Measurements from ENCODE around the gene FYB2.

Gene FYB2

DNA sequence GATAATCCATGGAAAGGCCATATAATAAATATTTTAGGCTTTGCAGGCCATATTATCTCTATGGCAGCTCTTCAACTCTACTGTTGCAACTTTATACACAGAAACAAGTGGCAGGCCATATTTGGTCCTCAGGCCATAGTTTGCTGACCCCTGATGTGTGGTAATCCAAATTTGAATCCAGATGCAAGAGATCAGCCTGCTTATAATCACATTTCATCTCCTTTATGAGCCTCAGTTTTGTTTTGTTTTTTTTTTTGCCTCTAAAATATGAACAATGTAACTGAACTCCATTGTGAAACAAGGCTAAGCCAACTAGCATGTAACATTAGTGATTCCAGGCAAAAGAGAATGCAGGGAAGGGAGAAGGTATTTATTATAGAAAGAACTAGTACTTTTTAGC, 92.5 kb downstream of the FYB2 start:
- no peak for DNase-seq (ENCODE audit: low read depth in 4 of 4, low spot score in 1 of 4)

DNA sequence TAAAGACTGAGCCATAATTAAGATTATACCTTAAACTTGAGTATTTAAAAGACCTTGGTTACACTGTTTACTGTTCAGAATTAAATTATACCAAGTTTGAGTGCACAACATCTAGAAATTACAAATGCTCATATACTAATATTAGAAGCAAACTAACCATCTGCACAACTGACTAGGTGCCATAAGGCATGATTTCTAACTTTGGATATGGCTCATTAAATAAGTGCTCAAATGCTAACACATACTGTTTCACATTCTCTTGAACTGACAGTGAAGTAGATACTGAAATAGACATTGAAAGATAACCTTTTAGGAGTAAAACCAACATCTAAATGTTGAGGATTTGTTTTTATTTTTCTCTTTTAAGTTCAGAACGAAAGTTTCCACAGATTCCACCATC, 100.0 kb downstream of the FYB2 start:
- no peak for DNase-seq (ENCODE audit: low read depth in 4 of 4, low spot score in 1 of 4)

DNA sequence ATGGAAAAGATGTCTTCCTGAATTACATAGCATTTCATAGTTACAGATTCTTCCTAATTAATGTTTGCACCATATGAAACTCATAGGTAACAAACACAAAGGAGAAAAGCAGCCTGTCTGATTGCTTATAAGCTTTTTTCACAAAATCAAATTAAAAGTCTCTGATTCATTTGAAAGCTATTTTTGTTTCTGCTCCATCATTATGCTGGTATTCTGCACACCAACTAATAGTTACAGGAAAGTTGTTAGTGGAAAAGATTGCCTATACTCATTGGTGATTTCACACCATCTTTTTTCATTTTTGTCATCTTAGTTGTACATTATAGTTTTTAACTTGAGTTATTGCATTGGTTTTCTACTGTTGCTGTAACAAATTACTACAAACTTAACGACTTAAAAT, 104.0 kb downstream of the FYB2 start:
- DNase-seq (ENCODE audit: low read depth in 4 of 4, low spot score in 1 of 4): no peak

DNA sequence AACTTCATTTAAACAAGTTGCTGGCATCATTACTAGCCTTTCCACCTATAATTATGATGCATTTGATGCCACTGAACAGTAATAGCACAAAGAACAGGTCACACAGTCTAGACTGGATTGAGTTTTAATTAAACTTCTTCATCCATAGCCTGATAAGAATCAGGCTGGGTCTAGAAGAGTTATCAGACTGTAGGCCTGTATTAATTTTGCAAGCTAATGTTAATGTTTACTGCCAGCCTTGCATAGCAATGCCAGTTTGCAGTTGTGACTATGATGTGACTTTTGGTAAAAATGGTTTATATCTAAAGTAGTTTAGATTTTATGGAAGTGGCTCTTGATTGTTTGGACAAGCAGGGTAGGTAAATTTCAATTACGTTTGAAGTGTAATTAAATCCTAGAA, 106.1 kb downstream of the FYB2 start:
- DNase-seq (ENCODE audit: low read depth in 4 of 4, low spot score in 1 of 4): no peak

DNA sequence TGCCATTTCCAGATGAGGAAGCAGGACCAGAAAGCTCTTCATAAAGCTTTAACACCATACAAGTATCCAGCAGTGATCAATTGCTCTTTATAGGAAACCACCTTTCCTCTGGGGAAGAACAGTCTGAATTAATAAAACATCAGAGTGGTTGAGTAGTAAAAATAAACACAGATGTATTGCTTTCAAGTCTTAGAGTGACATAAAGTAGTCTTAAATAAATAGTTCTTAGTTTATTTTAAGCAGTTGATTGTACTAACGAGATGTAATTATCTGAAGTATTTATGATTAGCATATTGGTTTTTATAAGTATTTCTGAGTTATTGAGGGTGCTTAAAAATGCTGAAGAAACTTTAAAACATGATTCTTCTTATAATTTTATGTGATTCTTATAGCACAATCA, 107.1 kb downstream of the FYB2 start:
- no peak for DNase-seq (ENCODE audit: low read depth in 4 of 4, low spot score in 1 of 4)

DNA sequence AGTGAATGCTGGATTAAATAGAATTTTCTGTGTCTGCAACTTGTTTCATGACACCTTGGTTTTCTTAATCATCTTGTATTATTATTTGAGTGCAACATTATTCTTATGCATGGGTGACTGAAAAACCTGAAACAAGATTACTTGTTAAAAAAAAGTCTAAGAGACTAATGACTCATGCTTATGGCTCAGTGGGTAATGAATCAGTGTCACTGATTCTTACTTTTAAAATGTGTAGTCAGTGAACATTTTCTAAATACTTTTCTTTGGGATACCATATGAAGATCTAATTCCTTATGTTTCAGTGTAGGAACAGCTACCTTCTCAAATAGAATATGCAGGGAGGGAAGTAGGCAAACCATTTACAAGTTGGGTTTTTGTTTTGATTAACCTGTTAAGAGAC, 108.6 kb downstream of the FYB2 start:
- no peak for DNase-seq (ENCODE audit: low read depth in 4 of 4, low spot score in 1 of 4)

DNA sequence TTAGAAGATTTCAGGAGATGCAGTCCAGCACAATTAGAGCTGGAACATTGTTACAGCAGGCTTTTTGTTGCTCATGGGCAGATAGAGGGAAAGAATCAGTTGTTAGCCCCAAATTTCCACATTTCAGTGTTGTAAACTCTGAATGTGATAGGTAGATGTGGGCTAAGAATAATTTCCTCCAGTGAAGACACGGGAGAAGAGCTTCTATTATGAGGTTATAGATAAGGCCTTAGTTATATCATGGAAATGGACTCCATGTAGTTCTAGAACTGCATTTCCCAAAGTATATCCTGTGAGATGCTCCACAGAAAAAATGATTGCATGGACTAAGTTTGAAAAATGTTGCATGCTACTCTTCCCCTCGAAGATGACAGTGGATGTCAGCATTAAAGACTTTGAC, 109.2 kb downstream of the FYB2 start:
- no peak for DNase-seq (ENCODE audit: low read depth in 4 of 4, low spot score in 1 of 4)

DNA sequence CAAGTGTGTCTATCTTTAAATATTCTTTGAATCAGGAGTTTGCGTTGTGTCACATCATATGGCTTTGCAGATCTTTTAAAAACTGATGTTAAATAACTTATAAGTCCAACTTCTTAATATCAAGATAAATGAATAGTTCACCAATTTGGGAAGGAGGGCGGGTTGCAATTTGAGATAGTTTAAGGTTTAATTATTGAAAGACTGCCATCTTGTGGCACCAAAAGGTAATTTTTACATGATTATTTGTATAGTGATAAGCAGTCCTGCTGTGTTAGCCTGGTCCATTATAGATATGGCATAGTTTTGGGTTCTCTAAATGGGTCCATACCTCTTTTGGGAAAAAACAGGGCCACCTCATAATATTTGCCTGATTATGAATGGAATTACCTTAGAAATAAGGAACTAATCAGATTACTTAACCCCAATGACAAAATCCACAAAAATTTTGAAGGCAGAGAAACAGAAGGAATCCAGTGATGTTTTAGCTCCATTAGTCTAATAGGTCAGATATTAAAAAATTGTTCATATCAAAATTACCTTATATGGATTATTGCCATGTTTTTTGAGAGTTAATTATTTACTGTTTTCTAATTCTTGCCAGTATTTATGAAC, 109.8 kb downstream of the FYB2 start:
- no peak for DNase-seq (ENCODE audit: low read depth in 4 of 4, low spot score in 1 of 4)

DNA sequence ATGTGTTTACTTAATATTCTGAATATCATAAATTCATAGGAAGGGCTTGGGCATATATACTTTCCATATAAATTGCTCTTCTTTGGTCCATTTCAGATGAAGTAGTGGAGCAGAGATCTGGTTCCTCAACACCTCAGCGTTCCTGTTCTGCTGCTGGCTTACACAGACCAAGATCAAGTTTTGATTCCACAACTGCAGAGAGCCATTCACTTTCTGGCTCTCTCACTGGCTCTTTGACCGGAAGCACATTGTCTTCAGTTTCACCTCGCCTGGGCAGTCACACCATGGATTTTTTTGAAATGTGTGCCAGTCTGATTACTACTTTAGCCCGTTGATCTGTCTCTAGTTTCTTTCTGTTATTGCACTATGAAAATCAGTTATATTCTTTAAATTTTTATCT, 111.8 kb downstream of the FYB2 start:
- no peak for DNase-seq (ENCODE audit: low read depth in 4 of 4, low spot score in 1 of 4)

DNA sequence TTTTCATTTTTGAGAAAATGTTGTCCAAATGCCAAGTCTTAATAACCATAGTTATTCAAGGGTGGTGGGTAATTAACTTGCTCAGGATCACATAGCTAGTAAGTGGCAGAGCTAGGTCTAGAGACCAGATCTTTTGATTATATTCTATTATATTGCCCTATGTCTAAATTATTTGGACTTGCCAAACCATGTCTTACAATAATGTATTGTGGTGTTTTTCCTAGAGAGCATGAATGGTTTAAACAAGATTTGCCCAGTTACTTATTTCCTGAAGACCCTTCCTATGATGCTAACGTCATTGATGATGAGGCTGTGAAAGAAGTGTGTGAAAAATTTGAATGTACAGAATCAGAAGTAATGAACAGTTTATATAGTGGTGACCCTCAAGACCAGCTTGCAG, 115.5 kb downstream of the FYB2 start:
- no peak for DNase-seq (ENCODE audit: low read depth in 4 of 4, low spot score in 1 of 4)

DNA sequence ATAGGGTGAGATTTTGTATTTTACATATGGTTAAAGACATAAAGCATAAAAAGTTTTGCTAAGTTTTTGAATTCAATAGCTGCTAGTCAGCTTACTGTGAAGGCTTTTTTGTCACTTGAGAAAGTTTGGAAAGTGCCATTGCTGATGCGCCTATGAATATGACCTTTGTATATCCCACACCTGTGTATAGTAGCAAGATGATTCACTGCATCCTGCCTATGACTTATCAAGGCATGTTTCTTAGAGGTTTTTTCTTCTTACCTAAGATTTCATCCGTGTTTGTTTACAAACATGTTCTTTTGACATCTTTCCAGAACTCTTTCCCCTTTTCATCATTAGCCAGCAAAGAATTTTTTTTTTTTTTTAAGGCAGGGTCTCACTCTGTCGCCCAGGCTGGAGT, 122.5 kb downstream of the FYB2 start:
- DNase-seq (ENCODE audit: low read depth in 4 of 4, low spot score in 1 of 4): no peak

DNA sequence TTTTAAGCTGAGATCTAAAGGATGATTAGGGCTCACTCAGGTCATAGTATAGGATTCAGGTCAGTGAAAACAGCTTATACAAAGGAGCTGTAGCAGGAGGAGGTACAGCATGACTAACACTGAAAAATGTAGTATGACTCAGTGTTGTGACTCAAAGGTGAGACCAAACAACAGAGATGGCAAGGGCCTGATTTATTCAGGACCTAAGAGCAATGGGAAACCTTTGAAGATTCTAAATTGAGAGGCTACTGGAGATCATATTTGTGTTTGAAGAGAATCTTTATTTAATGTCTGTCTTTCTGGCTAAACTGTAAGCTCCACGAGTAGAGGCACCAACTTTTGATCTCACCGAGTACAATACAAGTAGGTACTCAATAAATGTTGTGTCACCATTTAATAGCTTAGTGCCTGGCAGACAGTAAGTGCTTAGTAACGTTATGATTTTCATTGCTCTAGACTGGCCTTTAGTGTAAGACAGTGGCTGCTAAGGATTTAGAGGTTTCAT, 130.6 kb downstream of the FYB2 start:
- DNase-seq (ENCODE audit: low read depth in 4 of 4, low spot score in 1 of 4): no peak

DNA sequence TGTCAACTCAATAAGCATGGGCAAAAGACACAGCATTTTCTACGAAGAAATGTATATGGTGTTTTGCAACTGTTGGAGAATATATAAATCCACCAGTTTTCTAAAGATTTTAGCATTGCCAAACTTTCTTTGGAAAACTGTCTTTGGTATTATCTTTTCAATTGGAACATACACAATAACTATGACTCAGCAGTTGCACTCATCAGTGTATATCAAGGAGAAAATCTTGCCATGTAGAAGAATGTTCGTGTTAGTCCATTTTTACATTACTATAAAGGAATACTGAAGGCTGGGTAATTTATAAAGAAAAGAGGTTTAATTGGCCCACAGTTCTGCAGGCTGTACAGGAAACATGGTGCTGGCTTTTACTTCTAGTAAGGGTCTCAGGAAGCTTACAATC, 133.0 kb downstream of the FYB2 start:
- DNase-seq (ENCODE audit: low read depth in 4 of 4, low spot score in 1 of 4): no peak

DNA sequence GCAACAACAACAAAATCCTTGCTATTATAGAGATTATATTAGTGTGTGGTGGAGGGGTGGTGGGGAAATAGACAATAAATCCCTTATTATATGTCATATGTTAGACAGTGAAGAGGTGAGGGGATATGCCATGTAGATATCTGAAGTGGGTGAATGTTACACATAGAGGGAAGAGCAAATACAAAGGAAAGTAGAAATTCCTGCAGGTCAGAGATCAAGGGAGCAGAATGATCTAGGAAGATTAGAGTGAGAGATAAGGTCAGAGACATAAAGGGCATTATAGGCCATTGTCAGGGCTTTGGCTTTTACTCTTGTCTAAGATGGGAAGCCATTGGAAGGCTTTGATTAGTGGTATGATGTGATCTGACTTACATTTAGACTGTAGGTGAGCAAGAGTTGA, 135.6 kb downstream of the FYB2 start:
- DNase-seq (ENCODE audit: low read depth in 4 of 4, low spot score in 1 of 4): no peak

DNA sequence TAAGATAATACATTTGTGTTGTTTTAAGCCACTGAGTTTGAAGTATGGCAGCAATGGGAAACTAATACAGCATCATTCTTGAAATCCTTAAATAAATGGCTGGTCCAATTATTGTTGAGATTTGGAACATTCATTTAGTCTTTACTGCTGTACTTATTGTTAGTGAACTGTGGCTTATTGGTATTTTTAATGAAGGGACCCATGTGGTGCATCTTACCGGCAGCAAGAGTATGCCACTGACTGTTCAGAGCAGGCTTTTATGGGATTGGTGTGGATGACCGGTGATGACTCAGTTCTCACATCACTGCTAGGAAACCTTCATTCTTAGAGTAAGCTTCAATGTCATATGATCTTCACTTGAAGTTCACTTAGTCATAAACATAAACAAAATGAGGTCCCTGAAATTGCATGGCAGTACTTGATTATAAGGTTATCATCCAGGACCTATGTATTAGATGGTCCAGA, 142.6 kb downstream of the FYB2 start:
- no peak for DNase-seq (ENCODE audit: low read depth in 4 of 4, low spot score in 1 of 4)

DNA sequence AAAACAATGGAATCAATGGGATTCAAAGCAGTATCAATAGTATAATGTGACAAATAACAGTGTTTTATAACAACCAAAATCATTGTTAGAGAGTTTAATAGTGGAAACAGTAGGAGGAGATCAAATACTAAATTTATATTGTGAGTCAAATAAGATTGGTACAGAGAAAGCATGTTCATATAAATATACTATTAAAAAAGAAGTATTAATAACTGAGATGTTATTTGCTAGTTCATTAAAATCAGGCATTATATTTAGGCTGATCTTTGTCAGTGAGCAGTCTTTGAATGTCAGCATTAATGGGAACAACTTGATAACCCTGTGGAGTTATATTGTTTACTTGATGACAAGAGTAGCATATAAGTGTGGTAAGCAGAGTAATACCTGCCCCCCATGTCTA, 143.4 kb downstream of the FYB2 start:
- no peak for DNase-seq (ENCODE audit: low read depth in 4 of 4, low spot score in 1 of 4)

DNA sequence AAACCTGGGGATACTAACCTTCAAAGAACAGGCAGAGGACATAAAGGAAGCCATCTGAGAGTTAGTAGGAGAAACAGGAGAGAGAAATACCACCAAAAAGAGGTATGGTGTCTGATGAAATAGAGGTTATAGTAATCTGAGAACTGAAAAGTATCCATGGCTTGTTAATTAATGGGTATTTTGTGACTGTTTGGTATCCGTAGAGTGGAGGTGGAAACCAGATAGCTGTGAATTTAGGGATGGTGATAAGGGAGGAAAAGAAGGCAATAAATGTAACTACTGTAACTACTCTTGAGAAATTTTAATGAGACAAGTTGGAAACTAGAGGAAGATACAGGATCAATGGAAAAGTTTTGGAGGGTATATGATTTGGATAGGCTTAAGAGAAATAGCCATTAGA, 146.6 kb downstream of the FYB2 start:
- no peak for DNase-seq (ENCODE audit: low read depth in 4 of 4, low spot score in 1 of 4)

DNA sequence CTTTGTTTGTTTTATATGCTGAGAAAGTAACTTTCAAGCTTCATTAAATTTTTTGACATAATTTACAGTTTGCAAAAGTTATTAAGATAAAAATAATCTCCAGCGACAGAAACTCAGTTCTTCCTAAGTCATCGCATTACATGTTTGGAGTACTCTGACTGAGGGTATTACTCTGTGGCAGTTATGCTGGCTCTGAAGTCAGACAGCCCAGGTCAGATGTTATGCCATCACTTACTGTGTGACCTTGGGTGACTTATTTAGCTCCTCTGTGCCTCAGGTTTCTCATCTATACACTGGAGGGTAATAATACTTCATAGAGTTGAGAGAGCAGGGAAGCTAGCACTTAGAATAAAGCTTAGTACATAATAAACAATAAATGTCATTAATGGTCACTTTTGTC, 147.7 kb downstream of the FYB2 start:
- DNase-seq (ENCODE audit: low read depth in 4 of 4, low spot score in 1 of 4): no peak

DNA sequence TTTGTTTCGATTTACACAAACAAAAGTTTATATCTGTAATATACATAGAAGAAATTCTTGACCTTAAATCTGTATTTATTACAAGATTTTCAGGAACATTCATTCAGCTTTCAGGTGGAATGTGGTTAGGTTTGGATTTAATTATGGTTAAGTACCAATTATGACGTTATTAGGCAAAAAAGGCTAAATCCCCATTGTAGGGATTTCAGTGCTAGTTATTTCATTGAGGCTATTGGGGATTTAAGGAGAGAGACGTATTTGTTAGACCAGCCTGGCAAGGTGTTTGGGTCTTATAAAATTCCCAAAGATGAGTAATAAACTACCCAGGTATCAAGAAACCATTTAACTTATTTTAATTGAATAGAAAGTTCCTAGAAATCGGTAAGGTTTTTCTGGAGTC, 148.1 kb downstream of the FYB2 start:
- no peak for DNase-seq (ENCODE audit: low read depth in 4 of 4, low spot score in 1 of 4)

DNA sequence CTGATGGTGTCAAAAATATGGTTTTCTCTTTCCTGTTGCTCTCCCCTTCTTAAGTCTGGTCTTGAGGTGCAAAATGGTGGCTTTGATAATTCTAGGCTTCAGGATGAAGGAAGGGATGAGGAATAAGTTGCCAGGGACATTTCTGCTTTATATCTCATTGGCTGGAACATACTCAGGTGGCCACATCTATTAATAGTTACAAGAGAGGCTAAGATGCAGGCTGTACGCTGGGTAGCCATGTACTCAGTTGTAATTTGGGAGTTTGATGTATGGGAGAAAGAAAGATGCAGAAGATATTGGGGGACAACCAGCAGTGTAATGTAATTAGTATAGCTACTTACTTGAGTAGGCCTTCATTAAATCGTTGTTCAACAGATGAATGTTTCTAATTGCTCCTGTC, 148.9 kb downstream of the FYB2 start:
- DNase-seq (ENCODE audit: low read depth in 4 of 4, low spot score in 1 of 4): no peak

Data from stimulated activated CD4-positive, alpha-beta T cell treated with anti-CD3 and anti-CD28 coated beads, Interleukin-1b, Interleukin-23, amount 100 ng/mL, for 24 hours (primary cell).